Measurements from ENCODE around the gene TPP2.

TPP2 gene

DNA sequence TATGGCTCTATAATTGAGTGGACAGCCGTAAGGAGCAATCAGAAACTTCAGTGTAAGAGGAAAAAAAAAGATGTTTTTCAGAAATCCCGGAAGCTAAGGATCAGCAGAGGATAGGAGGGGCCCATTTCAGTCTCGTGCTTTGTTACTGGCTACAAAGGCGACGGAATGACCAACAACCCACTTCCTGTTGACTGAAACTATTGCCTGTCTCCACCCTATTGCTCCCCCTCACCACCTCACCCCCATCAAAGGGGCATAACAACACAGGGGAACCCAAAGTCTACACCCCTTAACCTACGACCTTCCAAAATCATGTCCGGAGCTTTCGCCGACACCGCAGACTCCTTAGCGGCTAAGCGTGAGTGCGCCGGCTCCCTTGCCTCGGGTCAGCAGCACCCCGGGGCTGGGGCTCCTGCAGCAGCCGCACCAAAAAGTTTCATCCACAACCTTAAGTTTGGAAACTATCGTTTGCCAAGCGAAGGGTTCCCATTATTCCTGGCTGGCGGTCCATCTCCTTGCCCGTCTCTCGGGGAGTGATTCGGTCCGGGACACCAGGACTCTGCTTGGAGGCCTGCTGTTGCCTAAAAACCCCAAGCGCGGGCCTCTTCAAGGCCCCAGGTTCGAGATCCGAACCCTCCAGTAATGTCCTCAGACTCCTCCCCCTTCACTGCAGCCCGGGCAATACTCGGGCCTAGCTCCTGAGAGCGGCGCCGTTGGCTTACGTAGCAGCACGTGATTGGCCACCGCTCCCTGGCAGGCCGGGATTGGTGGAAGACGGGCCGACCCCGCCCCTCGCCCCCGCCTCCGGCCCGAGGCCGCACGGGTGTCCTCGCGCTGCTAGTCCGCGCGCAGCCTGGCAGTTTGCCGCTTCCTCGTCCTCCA lies at the start of gene TPP2:
TPP2 (plus strand) TSS at position 840 of the 882 bp plus-strand sequence. CDS start 53 bp downstream, outside the sequence.
- peak; percentile 98 for DNase-seq

DNA sequence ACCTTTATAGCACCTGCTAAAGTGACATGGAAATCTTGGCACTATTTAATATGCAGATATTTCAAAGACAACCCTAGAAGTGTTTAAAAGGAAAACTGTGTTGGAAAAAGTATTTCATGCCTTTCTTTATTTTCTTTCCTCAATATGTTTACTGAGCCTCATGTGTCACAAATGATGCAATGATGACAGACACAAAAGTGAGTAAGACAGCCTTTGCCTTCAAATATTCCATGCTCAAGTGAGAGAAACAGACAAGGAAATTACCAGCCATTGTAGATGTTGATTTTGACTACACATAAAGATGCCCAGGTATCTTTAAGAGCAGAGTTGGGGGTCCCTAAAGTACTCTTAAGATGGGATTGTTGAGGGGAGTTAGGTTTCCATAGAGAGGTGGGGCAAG lies 48.0 kb upstream of the TPP2 start:
- DNase-seq = no peak

DNA sequence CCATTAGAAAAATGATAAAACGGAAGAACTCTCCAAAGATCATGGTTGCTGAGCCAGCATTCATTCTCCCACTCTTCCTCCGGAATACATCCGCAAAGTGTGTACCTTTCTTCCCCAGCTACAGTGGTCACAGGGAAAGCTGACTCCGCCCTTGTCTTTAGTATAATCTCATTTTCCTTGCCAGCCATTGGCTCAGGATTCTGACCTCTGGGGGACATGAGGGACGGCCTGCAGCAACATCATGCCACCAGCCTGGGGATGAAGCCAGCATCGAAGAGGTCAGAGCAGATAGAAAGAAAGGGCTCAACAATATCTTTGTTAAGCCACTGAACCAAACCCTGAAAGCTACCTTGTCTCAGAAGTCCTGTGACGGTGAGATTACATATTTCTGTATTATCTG lies 46.3 kb upstream of the TPP2 start:
- no peak for DNase-seq

DNA sequence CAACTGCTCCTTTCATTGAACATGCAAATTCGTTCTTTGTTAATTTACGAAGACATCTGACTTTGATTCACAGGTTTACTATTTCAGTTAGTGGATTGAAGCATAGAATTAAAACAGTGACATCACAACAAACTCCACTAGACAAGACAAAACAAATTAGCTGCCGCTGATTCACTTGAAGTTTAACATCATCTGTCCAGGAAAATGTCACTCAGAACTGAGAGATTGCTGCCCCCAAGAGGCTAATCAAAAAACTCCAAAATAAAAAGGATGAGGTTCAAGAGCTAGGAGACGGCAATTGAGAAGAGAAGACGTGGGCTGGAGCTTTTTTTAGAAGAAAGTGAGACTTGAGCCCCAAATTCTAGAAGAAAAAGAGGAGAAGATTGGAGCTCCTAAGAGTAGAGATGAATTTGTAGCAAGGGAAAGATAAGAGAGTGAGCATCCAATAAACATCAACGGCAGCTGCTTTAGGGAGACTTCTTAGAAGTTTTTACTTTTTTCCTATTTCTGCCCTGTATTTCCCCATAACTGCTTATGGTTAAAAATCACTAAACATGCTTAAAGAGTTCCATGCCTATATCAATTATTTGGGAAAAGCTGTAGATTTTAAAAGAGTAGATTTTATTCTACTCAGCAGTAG lies 40.8 kb upstream of the TPP2 start:
- DNase-seq = peak; percentile 40

DNA sequence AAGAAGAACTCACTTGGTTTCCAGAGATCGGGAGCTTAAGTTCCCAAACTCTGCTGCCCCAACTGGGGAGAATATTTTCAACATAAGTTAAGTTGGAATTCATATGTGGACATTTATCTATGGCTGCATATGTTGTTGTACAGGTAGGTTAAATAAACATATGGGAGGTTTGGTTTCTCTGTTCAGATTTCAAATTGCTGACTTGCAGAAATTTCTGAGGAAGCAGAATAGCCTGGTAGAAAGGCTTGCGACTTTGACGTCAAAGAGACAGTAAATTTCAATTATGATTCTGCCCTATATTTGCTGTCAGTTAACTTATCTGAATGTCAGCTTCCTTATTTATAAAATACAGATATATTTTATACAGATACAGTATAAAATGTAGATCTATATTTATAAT lies 40.0 kb upstream of the TPP2 start:
- no peak for DNase-seq

DNA sequence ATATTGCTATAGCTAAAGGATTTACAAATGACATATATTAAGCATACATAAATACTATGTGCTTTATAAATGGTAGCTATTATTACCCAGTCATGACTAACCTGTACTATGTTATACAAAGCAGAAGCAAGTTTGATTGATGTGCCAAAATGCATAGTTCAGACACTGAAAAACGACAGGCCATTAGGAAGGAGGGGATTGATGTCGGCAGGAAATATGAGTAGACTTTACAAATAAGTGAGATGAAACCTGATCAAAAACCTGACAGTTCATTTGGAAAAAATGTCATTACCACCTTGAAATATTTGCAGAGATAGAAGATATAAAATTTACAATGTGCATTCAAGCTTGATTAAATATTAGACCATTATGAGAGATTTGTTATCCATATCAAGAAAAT lies 38.8 kb upstream of the TPP2 start:
- DNase-seq = no peak

DNA sequence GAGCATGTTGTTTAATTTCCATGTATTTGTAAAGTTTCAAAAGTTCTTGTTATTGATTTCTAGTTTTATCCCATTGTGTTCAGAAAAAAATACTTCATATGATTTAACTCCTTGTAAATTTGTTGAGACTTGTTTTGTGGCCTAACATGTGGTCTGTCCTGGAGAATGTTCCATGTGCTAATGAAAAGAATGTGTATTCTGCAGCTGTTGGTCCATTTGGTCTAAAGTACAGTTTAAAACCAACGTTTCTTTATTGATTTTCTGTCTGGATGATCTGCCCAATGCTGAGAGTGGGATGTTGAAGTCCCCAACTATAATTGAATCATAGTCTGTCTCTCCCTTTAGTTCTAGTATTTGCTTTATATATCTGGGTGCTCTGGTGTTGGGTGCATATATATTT lies 34.9 kb upstream of the TPP2 start:
- DNase-seq = no peak

DNA sequence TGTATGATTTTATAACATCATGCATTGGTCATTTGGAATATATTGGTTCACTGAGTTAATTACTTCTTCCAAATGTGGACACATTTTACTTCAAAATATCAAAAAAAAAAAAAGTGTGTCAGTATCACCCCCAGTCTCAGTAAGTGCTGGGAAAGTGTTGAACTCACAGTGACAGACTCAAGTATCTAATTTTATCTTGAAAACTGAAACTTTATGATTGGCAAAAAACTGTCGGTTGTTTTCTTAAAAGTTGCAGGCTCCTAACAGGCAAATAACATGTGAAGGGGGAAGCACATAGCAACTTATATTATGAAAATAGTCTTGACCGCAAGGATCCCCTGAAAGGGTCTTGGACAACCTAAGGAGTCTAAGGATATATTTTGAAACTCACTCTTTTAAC lies 33.5 kb upstream of the TPP2 start:
- no peak for DNase-seq

DNA sequence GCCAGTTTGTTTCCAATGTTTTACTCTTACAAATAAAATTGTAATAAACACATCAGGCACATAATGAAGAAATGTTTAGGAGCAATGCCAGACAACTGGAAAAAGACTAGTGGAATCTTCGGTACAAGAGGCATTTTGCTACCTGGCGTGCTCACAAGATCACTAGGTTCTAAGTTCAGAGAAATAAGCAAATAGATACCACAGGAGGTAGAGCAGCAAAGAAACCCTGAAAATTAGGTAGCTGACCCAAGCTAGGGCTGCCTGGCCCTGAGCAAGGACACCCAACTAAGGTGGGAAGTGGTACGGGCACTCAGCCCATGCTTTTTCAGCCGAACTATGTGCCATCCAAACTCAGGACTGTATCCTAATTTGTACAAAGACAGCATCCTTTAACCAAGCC lies 32.2 kb upstream of the TPP2 start:
- DNase-seq = no peak

DNA sequence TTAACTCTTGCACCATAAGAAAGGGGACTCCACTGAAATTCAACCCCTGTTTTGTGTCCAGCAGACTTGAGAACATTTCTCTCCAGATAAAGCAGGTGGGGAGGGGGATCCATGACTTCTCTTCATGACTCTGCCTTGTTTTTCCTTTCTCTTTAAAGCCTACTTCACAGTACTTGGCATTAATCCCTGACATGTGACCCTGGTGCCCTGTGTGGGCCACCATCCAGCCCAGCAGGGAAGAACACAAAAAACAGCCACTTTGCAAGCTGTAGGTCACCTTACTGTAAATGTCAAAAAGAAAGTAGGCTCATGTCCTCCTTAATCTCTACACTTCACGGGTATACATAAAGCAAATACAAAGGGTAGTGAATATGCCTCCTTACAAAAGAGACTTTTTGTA lies 30.3 kb upstream of the TPP2 start:
- DNase-seq = no peak

DNA sequence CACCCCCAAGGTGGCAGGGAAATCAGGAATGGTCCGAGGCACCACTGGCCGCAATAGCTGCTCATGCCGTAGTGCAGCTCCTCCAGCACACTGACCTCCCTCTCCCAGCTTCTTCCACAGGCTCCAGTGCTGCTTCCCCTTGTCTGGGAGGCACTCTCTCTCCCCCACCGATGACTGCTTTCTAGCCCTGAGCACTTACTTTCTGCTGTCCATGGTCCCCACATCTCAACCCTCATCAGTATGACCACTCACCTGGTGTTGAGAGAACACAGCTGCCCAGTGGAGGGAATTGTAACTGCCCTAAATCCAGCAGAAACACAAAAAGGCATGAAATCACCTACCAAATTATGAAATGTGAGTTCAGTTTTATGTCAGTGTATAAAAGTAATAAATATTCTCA lies 28.9 kb upstream of the TPP2 start:
- no peak for DNase-seq

DNA sequence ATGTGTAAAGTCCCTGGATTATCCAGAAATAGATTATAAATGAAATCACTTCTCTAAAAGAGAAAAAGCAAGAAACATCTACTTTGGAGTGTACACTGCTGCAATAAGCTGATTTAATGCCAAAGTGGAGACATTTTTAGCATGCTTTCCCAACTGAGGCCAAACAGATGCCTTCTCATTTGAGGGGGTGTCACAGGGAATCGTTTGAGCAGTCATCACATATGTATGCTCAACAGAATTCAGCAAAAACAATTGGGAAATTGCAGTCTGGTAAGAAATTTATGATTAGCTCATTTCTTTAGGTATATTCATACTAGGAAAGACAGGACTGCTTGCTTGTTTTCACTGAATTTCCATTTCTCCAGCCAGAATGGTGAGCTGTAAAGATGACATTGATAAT lies 27.3 kb upstream of the TPP2 start:
- peak; percentile 53 for DNase-seq

DNA sequence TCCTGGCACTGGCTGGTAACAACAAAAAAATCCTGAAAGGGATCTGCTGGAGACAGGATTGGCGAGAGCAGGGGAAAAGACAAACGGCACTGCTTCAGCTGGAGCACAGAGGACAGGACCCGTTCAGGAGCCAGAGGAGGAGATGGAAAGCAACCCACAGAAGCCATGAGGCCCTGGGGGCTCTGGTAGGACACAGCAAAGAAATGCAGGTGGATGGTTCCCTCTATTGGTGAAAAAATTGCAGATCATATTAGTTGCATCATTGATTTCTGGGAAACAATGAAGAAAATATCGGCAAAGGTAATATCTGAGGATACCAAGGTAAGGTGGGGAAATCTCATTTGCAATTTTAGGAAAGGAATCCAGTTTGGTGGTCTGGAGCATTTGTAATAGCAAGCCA lies 25.7 kb upstream of the TPP2 start:
- no peak for DNase-seq

DNA sequence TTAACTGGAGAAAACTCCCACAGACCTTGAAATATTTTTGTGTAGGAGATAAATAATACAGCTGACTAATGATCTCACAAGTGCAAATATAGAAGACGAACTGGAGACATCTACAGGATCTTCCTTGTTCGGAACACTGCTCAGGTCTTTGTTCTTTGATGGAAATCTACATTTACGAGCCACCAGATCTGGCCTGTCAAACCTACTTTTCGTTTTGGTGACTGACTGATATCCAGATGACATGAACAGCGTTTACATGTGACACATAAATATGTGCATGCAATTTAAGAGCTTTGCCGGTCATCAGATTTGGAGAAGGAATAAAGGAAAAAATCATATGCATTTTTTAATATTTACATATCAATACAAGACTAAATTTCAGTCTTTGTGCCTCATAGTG lies 24.5 kb upstream of the TPP2 start:
- DNase-seq = no peak

DNA sequence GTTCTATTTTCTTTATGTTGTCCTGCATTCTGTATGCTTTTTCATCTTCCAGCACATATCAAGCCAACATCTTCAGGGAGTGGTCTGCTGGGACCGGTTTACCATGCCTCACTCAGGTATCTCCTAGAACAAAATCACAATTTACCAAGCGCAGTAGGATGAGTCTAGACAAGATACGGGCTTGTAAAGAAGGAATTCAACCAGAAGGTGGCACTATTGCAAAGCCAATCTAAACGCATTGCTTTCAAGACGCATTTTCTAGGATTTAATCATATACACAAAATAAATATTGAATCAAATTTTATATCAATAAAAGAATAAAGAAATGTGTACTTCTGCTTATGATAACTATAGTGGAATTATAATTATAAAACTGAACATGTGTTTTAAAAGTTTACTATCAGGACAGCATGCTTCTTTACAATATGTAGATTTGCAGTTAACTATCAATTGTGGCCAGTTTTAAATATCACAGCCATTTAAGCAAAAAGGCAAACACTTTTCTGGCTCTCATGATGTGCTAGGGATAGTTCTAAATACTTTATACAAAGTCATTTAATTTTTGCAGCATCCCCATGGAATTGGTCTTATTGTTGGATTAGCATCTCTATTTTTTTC lies 16.1 kb upstream of the TPP2 start:
- DNase-seq = peak; percentile 57

DNA sequence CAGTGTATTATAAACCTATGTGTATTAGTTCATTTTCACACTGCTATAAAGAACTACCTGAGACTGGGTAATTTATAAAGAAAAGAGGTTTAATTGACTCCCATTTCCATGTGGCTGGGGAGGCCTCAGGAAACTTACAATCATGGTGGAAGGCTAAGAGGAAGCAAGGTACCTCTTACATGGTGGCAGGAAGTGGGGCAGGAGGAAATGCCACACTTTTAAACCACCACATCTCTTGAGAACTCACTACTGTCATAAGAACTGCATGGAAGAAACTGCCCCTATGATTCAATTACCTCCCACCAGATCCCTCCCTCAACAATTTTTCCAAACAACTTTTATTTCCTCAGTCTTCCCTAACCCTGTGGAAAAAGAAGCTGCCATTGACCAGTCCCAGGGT lies 14.5 kb upstream of the TPP2 start:
- no peak for DNase-seq

DNA sequence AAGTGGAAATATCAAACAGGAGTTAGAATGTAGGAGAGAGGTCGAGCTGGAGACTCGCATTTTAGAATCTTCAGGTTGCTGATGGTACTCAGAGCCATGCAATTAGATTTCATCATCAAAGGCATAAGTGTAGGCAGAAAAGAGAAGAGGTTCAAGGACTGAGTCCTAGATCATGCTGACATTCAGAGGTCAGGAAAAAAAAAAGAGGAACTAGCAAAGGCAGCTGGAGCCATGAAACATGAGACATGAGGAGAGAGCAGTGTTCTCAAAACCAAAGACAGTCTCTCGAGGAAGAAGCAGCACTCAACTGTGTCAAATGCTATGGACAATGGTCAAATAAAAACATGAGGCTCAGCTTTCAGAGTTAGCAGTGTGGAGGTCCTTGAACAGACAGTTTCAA lies 12.4 kb upstream of the TPP2 start:
- no peak for DNase-seq

DNA sequence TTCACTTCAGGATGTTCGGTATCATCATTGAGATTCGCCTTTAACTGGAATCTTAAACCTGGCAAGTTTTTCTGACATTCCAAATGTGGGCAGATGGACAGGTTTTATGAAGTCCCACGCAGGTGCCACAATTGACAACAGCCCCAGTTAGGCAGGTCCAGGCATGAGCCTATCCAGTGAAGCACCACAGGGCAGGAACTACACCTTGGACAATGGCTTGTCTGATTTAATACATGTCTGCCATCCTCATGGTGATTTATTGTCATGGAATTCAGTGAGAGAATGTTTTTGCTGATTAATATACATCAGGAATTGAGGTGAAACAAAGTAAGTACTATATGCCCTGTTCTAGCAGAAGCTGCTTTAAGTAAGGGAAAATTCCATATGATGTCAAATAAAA lies 10.2 kb upstream of the TPP2 start:
- no peak for DNase-seq

DNA sequence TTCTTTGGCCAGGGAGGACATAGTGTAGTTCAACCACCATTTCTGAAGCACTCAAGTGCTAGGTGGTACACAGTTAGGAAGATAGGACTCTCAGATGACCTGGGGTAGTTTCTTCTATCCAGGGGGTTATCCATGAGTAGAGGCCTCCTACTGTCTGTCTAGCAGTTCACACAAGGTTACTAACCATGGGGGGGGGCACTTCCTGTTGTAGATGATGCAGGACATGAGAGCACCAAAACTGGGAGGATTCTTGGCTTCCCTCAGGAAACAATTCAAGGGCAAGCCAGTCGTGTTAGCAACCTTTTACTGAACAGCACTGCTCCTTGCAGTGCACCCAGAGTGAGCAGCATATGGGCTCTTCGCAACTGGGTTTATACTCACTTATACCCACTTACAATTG lies 8.9 kb upstream of the TPP2 start:
- DNase-seq = no peak

DNA sequence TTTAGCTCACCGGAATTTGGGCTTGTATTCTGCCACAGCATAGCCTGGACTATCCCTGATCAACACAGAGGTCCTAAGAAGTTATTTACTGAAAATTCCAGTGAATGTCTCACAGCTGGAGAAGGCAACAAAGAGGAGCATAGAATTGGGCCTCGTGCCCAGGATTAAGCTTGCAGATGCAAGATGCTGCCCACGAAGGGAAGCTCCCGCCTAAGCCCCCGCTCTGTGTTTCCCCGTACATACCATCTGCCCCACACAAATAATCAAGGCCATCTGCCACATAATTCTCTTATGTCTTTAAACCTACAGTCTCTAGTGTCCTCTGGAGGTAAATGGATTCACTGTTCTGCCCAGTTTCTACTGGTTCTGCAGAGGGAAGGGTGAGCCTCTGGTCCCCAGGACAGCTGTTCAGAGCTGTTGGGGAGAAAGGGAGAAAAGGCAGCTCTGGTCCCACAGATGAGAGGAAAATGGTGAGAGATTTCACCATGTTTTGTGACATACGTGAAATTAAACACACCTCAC lies 7.4 kb upstream of the TPP2 start:
- DNase-seq = peak; percentile 9

DNA sequence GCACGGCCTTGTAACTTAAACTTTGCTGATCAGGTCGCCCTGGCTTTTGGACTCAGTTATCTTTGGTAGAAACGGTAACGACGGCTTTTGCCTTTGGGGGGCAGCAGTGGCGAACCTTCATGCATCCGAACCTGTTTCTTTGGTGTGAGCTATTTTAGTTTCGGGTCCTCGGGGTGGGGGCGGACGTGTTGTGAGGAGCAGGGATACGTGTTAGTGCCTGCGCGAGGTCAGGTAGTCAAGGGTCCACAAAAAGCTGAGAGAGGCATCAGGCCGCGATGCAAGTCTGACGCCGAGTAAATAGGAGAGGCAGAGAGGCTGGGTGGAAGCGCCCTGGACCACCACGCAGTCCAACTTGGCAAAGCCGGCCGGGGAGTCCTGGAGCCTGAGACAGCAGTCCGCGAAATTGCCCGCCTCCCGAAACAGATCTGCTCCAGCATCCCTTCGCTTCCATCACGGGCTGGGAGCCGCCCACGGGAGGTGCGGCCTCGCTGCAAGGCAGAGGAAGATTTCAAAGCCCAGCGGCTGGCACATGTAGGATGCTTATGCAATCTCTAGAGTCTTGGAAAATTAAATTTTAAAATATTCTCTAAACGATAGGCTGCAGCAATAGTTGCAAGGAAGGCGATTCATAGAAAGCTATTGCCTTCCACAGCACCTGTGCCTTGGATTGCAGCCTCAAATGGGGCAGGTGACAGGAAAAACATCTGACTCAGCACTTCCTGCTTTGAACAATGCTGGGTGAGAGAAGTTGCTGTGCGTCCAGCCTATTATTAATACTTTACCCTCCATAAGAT lies 4.6 kb upstream of the TPP2 start:
- peak; percentile 68 for DNase-seq

DNA sequence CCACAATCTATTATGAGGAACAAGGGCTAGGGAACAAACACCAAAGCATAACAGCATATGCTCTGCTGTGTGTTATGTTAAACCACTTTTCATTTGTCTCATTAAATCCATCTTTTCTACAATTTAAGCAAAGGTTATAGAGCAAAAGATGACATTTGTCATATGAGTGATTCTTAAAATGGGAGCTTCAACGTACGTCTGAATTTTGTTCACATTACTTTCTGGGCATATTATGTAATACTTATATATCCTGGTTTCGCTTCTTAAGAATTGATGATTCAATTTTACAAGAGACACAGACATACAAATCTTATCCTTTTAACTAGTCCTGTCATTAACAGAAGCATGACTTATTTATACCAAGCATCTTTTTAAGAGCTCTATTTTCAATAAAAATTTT lies 3.3 kb upstream of the TPP2 start:
- no peak for DNase-seq
